ENCODE results near the gene ANKRD31.

The ANKRD31 gene

GRCh38 chr5:75028090-75028489 lies 208.6 kb downstream of the ANKRD31 start:
- no peak for DNase-seq

DNA sequence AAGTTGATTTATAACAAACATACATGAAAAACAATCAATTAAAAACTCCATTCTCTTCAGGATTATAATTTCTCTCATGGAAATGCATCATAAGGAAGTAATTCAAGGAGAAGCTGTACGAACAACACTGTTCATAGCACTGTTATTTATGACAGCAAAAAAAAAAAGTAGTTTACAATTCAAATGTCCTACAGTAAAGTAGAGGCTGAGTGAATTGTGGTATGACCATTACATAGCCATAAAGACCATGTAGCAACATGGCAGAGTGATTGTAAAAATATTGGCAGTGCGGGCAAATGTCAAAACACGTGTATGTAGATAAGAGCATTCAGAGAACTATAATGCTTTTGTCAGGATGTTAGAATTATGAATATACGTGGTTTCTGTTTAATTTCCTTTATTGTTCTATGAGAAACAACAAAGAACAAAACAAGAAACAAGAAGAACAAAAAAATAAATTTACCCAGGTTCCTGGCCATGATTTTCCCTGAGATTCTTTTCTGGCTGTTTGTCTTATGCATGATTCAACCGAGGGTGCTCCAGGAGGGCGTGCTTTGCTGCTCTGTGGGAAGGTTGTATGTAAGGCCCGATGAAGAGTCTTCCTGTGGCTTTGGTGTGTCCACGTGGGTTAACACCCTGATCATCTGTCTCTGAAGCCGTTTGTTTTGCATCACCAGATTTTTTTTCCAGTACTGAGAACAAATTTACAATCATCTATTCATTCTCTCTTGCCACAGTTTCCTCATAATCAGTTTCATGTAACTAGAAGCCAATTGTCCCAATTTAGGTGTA lies 213.1 kb downstream of the ANKRD31 start:
- no peak for DNase-seq

DNA sequence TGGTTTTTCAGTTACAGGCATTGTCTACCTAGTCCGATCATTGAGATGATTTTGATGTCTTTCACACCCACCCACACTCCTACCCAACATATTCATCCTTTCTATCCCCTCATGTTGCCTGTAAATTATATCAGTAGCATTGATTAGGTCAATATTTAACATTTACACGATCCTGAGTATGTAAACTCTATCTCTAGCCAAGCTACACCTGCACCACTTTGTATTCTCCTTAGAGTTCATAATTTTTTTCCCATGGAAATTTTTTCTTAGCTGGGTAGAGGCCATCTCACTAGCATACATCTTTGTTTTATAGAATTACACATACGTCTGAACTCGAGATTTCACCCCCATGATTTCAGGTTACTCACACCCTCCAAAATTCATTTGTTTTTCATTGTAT lies 214.9 kb downstream of the ANKRD31 start:
- no peak for DNase-seq

DNA sequence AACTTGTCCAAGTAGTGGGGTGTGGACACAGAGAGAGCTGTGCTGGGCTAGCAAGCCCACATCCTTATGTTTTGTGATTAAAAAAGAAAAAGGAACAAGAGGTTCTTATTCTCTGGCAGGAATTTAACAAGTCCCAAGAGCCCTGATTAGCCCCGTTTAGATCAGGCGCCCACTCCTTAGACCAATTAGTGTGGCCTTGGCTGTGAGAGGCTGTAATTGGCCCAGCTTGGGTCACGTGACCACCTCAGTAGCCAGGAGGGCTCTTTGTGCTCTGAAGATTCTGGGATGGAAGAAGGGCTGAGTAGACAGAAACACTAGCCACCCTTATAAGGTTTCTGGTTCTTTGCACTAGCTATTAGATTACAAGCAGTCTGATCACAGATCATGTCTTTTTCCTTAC lies 215.5 kb downstream of the ANKRD31 start:
- no peak for DNase-seq

GRCh38 chr5:75020016-75020656 lies 216.5 kb downstream of the ANKRD31 start:
- DNase-seq, result no peak

DNA sequence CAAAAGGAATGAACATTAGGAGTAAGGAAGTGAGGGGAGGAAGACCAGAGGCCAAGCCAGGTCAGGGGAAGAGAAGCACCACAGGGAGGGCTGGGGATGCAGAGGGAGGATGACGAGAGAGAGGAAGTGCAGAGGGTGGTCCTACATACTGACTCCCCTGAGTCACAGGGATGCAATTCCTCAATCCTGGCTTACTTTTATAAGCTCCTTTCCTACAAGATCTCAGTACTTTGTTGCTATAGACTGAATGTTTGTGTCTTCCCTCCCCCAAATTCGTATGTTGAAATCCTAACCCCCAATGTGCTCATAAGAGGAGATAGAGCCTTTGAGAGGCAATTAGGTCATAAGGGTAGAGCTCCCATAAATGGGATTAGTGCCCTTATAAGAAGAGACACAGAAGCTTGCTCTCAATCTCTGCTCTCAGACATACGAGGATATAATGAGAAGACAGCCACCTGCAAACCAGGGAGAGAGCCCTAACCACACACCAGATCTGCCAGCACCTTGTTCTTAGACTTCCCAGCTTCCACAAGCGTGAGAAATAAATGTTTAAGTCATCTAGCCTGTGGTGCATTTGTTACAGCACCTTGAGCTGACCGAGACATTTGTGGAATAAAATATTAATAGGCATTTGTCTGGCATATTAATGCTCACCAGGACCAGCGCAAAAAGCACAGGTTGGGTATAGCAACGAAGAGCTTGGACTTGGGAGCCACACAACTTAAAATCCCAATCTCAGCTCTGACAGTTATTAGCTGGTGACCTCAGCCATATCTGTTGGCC lies 217.7 kb downstream of the ANKRD31 start:
- DNase-seq, result no peak

Measured in NCI-H345 (cell line).